ENCODE data around the gene TOB1. TPM values are rescaled to one million over a fixed set of nuclear protein-coding genes. Genes with fewer than 3 reads are reported as not detected.

Gene TOB1
- total and polyA plus RNA-seq, 9 of the 15 experiments (the other 6 are each of a cell fraction or from before 2014, with no cell fraction given): 4.8 to 63.7 (median 13.2) TPM

DNA sequence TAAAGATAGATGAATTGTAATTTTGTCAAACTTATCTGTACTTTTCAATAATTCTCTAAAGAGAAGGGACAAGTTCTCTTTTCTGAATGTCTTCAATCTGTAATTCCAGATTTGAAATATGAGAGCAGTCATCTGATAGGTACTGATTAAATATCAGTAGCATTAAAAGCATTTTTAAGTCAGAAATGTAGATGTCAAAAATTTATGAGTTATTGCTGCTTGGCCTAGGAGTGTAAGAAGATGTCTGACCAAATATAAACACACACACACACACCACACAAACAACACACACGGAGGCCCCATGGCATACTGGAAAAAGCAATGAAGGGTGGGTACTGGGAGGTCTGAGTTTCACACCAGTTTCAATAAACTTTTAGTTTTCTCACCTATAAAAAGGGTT is 2.4 kb upstream of the TOB1 start:
- TF ChIP-seq SMARCC2 (IDR thresholded peaks at IDR 0.05; ENCODE audit: low read depth): no peak
- TF ChIP-seq ETS1 (conservative IDR thresholded peaks at IDR 0.05; ENCODE audit: control insufficient read depth, low read depth, low read length): no peak
- TF ChIP-seq SIRT6 (IDR thresholded peaks at IDR 0.05; ENCODE audit: low read depth, low read length): no peak
- no peak for TF ChIP-seq RNF219 (CRISPR knock-in tag; IDR thresholded peaks at IDR 0.05)
- no peak for TF ChIP-seq PBX2 (CRISPR knock-in tag; IDR thresholded peaks at IDR 0.05; ENCODE audit: low read depth)
- TF ChIP-seq PBX2 (tag; conservative IDR thresholded peaks at IDR 0.05; ENCODE audit: low read depth): peak; percentile 56
- TF ChIP-seq NR2F6 (CRISPR knock-in tag; IDR thresholded peaks at IDR 0.05): no peak
- TF ChIP-seq, protein P1, sequence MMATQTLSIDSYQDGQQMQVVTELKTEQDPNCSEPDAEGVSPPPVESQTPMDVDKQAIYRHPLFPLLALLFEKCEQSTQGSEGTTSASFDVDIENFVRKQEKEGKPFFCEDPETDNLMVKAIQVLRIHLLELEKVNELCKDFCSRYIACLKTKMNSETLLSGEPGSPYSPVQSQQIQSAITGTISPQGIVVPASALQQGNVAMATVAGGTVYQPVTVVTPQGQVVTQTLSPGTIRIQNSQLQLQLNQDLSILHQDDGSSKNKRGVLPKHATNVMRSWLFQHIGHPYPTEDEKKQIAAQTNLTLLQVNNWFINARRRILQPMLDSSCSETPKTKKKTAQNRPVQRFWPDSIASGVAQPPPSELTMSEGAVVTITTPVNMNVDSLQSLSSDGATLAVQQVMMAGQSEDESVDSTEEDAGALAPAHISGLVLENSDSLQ (IDR thresholded peaks at IDR 0.05): peak; percentile 42; the same call in 1 of the 2 replicates
- peak; percentile 66 for TF ChIP-seq MEIS2 (IDR thresholded peaks at IDR 0.05; ENCODE audit: partially characterized antibody)
- Histone ChIP-seq H3K36me3 (ENCODE audit: control insufficient read depth, insufficient read depth, low read length) (peaks cover 3% of the 10 kb centered on the region), H3K4me1 (replicated peaks in 1 of 2; ENCODE audit: control insufficient read depth in 2 of 2, insufficient read depth in 2 of 2, low read length in 2 of 2) (peaks cover 11% of the 10 kb centered on the region in 2 experiments; a peak in 4 of 5 replicates), H3K9me3 (replicated peaks; ENCODE audit: control insufficient read depth, insufficient read depth, low read depth, low read length) (no peaks in the 10 kb centered on the region), H3K79me2 (ENCODE audit: control insufficient read depth, insufficient read depth, low read length) (peaks cover 27% of the 10 kb centered on the region), H3K27ac (ENCODE audit: extremely low read depth, low read depth, low read length) (no peak overlapping the region), H3K4me3 (no peak overlapping the region), H3K9ac (ENCODE audit: insufficient read depth in 1 of 2, low read depth in 2 of 2, low read length in 2 of 2) (0 out of 4 replicates have a peak overlapping the region, but pooled peaks of 1 of the 2 experiments have one; percentile 77), H3K9me1 (ENCODE audit: control insufficient read depth, insufficient read depth, low read length) (no peaks in the 10 kb centered on the region), H3K27me3 (ENCODE audit: control insufficient read depth in 2 of 2, insufficient read depth in 2 of 2, low read length in 2 of 2) (no peaks in the 10 kb centered on the region), H2AFZ (ENCODE audit: low read depth, low read length) (no peak overlapping the region), H4K20me1 (replicated peaks; ENCODE audit: control insufficient read depth, insufficient read depth, low read length) (peaks cover 4% of the 10 kb centered on the region), H3K4me2 (ENCODE audit: insufficient read depth, low read length) (no peak overlapping the region)
- ATAC-seq: no peak
- WGBS (ENCODE audit: insufficient coverage, low coverage, missing lambda C conversion rate): 67% methylated on average over 1 of the region's 1 CpG
- intact Hi-C loops (cut with micrococcal nuclease) (loop anchor here (5.0 kb wide), 1 partner anchor 299 kb away; the partner anchor contains the start of gene NME2), in situ Hi-C loops (cut with MboI) (loop anchor here (10.0 kb wide), 1 partner anchor 286 kb away; the partner anchor contains the start of gene NME1)
- FAIRE-seq: no peak
- ChIA-PET CTCF (ENCODE audit: low intra/inter-chr PET ratio) (no interaction called here), POLR2A (no interaction called here)
- DNase-seq (ENCODE audit: extremely low read depth in 1 of 4, low spot score in 3 of 4): no peak
- no TSS peak for BruUV-seq (replicated peaks)

Data from K562 (cell line).